B cell (primary cell): ENCODE results near the gene STRBP.

Experiments used
- CTCF ChIP-seq: fragments of 200-600 bp; IDR thresholded peaks from one replicate; pipeline ENCODE4 v1.8.0; 2022; ENCODE audit warnings: antibody characterized with exemption, mild to moderate bottlenecking
- EZH2 ChIP-seq: IDR thresholded peaks from 2 replicates; pipeline ENCODE4 v1.6.1; 2012; ENCODE audit warnings: borderline replicate concordance, low read depth, mild to moderate bottlenecking, moderate library complexity, low read length; ENCODE audit not compliant: insufficient read depth, poor library complexity, severe bottlenecking

GRCh38 chr9:123074628-123075027, 193.8 kb downstream of the STRBP start:
- TF ChIP-seq CTCF: no peak
- no peak for TF ChIP-seq EZH2
